ENCODE data around the gene OPA1.

OPA1 gene

GRCh38 chr3:193621127-193621526 is 28.1 kb downstream of the OPA1 start:
- TF ChIP-seq TAF1 (IDR thresholded peaks at IDR 0.05; ENCODE audit: low read depth) = no peak
- TF ChIP-seq USF1 (IDR thresholded peaks at IDR 0.05) = no peak
- no peak for TF ChIP-seq EGR1 (IDR thresholded peaks at IDR 0.05)
- TF ChIP-seq CREB1 (IDR thresholded peaks at IDR 0.05; ENCODE audit: low read depth) = no peak
- TF ChIP-seq ZBTB7A (IDR thresholded peaks at IDR 0.05; ENCODE audit: low read depth) = no peak
- no peak for TF ChIP-seq TCF12 (IDR thresholded peaks at IDR 0.05; ENCODE audit: low read depth)
- no peak for TF ChIP-seq MAX (IDR thresholded peaks at IDR 0.05)
- TF ChIP-seq RAD21 (IDR thresholded peaks at IDR 0.05; ENCODE audit: low read depth) = no peak
- TF ChIP-seq CEBPB (IDR thresholded peaks at IDR 0.05) = no peak
- no peak for TF ChIP-seq FOXM1 (IDR thresholded peaks at IDR 0.05; ENCODE audit: borderline replicate concordance, low read depth)
- no peak for TF ChIP-seq TEAD4 (IDR thresholded peaks at IDR 0.05)
- TF ChIP-seq NFIC (IDR thresholded peaks at IDR 0.05) = no peak
- TF ChIP-seq REST (IDR thresholded peaks at IDR 0.05; ENCODE audit: low read depth) = no peak
- no peak for TF ChIP-seq YY1 (IDR thresholded peaks at IDR 0.05; ENCODE audit: low read depth)

- TF ChIP-seq REST (IDR thresholded peaks at IDR 0.05; ENCODE audit: low read depth) (no peak), NFIC (IDR thresholded peaks at IDR 0.05) (no peak), TCF12 (IDR thresholded peaks at IDR 0.05; ENCODE audit: low read depth) (no peak), EGR1 (IDR thresholded peaks at IDR 0.05) (no peak), FOXM1 (IDR thresholded peaks at IDR 0.05; ENCODE audit: borderline replicate concordance, low read depth) (no peak), TEAD4 (IDR thresholded peaks at IDR 0.05) (no peak), RAD21 (IDR thresholded peaks at IDR 0.05; ENCODE audit: low read depth) (no peak), USF1 (IDR thresholded peaks at IDR 0.05) (no peak), ZBTB7A (IDR thresholded peaks at IDR 0.05; ENCODE audit: low read depth) (no peak), MAX (IDR thresholded peaks at IDR 0.05) (no peak), YY1 (IDR thresholded peaks at IDR 0.05; ENCODE audit: low read depth) (no peak), EP300 (IDR thresholded peaks at IDR 0.05; ENCODE audit: borderline replicate concordance) (no peak), CREB1 (IDR thresholded peaks at IDR 0.05; ENCODE audit: low read depth) (no peak), TAF1 (IDR thresholded peaks at IDR 0.05; ENCODE audit: low read depth) (no peak)
Observed at GRCh38 chr3:193630005-193630404, 37.0 kb downstream of the OPA1 start.

GRCh38 chr3:193637831-193638230 is 44.8 kb downstream of the OPA1 start:
- TF ChIP-seq EGR1 (IDR thresholded peaks at IDR 0.05) (no peak), CEBPB (IDR thresholded peaks at IDR 0.05) (no peak), FOXM1 (IDR thresholded peaks at IDR 0.05; ENCODE audit: borderline replicate concordance, low read depth) (no peak), EP300 (IDR thresholded peaks at IDR 0.05; ENCODE audit: borderline replicate concordance) (no peak), TCF12 (IDR thresholded peaks at IDR 0.05; ENCODE audit: low read depth) (no peak), ZBTB7A (IDR thresholded peaks at IDR 0.05; ENCODE audit: low read depth) (no peak), NFIC (IDR thresholded peaks at IDR 0.05) (no peak), TAF1 (IDR thresholded peaks at IDR 0.05; ENCODE audit: low read depth) (no peak), RAD21 (IDR thresholded peaks at IDR 0.05; ENCODE audit: low read depth) (no peak), REST (IDR thresholded peaks at IDR 0.05; ENCODE audit: low read depth) (no peak), CREB1 (IDR thresholded peaks at IDR 0.05; ENCODE audit: low read depth) (no peak), TEAD4 (IDR thresholded peaks at IDR 0.05) (no peak), YY1 (IDR thresholded peaks at IDR 0.05; ENCODE audit: low read depth) (no peak), USF1 (IDR thresholded peaks at IDR 0.05) (no peak), MAX (IDR thresholded peaks at IDR 0.05) (no peak)

GRCh38 chr3:193638833-193639232 is 45.8 kb downstream of the OPA1 start:
- TF ChIP-seq TEAD4 (IDR thresholded peaks at IDR 0.05) (no peak), TAF1 (IDR thresholded peaks at IDR 0.05; ENCODE audit: low read depth) (no peak), TCF12 (IDR thresholded peaks at IDR 0.05; ENCODE audit: low read depth) (no peak), YY1 (IDR thresholded peaks at IDR 0.05; ENCODE audit: low read depth) (no peak), MAX (IDR thresholded peaks at IDR 0.05) (no peak), CEBPB (IDR thresholded peaks at IDR 0.05) (no peak), USF1 (IDR thresholded peaks at IDR 0.05) (no peak), EP300 (IDR thresholded peaks at IDR 0.05; ENCODE audit: borderline replicate concordance) (no peak), CREB1 (IDR thresholded peaks at IDR 0.05; ENCODE audit: low read depth) (no peak), REST (IDR thresholded peaks at IDR 0.05; ENCODE audit: low read depth) (no peak), ZBTB7A (IDR thresholded peaks at IDR 0.05; ENCODE audit: low read depth) (no peak), RAD21 (IDR thresholded peaks at IDR 0.05; ENCODE audit: low read depth) (no peak), NFIC (IDR thresholded peaks at IDR 0.05) (no peak), FOXM1 (IDR thresholded peaks at IDR 0.05; ENCODE audit: borderline replicate concordance, low read depth) (no peak)
